ENCODE results near the gene ELMO3.

DNA sequence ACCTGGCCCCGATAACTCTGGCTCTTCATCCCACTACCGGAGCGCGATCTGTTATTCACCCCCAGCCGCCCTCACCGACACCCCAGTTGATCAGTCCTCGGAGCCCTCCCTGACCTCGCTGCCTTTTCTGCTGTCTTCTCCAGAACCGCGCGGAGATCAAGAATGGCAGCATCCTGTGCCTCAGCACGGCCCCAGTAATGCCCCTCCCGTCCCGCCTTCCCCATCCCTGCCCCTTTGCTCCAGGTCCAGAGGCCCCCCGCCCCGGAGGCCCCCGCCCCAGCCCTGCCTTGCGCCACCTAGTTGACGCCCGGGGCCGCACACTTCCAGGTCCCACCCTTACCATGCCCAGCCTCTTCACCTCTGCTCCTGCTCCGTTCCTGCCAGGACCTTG is 872 bp downstream of the ELMO3 start:
- TF ChIP-seq, protein P1, sequence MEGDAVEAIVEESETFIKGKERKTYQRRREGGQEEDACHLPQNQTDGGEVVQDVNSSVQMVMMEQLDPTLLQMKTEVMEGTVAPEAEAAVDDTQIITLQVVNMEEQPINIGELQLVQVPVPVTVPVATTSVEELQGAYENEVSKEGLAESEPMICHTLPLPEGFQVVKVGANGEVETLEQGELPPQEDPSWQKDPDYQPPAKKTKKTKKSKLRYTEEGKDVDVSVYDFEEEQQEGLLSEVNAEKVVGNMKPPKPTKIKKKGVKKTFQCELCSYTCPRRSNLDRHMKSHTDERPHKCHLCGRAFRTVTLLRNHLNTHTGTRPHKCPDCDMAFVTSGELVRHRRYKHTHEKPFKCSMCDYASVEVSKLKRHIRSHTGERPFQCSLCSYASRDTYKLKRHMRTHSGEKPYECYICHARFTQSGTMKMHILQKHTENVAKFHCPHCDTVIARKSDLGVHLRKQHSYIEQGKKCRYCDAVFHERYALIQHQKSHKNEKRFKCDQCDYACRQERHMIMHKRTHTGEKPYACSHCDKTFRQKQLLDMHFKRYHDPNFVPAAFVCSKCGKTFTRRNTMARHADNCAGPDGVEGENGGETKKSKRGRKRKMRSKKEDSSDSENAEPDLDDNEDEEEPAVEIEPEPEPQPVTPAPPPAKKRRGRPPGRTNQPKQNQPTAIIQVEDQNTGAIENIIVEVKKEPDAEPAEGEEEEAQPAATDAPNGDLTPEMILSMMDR (conservative IDR thresholded peaks at IDR 0.05 in 1 of 2, IDR thresholded peaks at IDR 0.05 in 1 of 2; ENCODE audit: low read depth in 1 of 2, low read length in 2 of 2) = no peak
- TF ChIP-seq EZH2 (IDR thresholded peaks at IDR 0.05; ENCODE audit: low read length, missing control alignments) = no peak

All from fibroblast of lung (primary cell).